Measurements from ENCODE around the gene ARHGAP15. TPM values are rescaled to one million over a fixed set of nuclear protein-coding genes. Genes with fewer than 3 reads are reported as not detected.

The ARHGAP15 gene
- total and polyA plus RNA-seq, 10 donors: 55.8 to 219 (median 130) TPM

DNA sequence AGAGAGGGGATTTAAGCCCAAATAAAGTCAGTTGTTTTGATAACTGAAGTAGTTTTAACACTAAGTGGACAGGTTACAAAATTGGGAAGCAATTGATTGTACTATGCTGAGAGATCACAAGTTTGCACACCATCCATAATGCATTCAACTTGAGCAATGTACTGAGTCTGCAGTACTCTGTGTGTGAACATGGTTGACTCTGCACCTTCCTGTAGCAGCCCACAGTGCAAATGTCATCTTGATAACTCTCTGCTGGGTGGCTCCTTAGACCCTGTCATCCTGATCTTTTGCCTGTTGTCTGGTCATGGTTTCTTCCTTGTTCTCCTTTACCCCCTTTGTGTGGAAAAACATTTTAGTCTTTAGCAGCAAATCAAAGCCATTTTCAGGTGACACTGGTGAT lies 168.0 kb downstream of the ARHGAP15 start:
- H3K27ac ChIP-seq: no peak overlapping the region
- peaks cover 0 to 7% (median 0%) of the 10 kb centered on the region in 6 donors for H3K4me1 ChIP-seq
- no peak for DNase-seq
- H3K9me3 ChIP-seq: no peaks in the 10 kb centered on the region
- no peaks in the 10 kb centered on the region for H3K27me3 ChIP-seq (replicated peaks in 1 of 7)
- intact Hi-C loops (cut with DNase I; ENCODE audit: low total_unique reads): no loop called here
- no peak overlapping the region for H3K4me3 ChIP-seq
- H3K36me3 ChIP-seq: peaks cover 0 to 5% (median 0%) of the 10 kb centered on the region in 6 donors
- TF ChIP-seq POLR2A (IDR thresholded peaks at IDR 0.05) (no peak), POLR2AphosphoS5 (IDR thresholded peaks at IDR 0.05) (no peak)
- TF ChIP-seq, protein P1, sequence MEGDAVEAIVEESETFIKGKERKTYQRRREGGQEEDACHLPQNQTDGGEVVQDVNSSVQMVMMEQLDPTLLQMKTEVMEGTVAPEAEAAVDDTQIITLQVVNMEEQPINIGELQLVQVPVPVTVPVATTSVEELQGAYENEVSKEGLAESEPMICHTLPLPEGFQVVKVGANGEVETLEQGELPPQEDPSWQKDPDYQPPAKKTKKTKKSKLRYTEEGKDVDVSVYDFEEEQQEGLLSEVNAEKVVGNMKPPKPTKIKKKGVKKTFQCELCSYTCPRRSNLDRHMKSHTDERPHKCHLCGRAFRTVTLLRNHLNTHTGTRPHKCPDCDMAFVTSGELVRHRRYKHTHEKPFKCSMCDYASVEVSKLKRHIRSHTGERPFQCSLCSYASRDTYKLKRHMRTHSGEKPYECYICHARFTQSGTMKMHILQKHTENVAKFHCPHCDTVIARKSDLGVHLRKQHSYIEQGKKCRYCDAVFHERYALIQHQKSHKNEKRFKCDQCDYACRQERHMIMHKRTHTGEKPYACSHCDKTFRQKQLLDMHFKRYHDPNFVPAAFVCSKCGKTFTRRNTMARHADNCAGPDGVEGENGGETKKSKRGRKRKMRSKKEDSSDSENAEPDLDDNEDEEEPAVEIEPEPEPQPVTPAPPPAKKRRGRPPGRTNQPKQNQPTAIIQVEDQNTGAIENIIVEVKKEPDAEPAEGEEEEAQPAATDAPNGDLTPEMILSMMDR (IDR thresholded peaks at IDR 0.05 in 8 of 11, conservative IDR thresholded peaks at IDR 0.05 in 3 of 11): no peak

DNA sequence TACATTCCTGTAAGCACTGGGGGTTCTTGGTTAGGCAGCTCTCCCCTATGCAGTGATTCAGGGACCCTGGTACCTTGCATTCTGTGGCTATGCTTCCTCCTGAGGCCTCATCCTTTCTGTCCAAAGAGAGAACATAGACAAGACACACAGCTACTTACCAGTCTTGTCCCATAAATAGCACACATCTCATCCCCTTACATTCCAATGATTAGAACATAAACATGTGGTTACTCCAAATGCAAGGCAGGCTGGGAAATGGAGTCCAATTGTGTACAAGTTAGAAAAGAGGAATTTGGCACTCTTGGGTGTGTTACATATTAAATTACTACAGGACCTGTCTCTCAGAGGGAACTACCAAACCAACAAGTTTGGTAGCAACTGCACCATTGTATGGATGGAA lies 171.3 kb downstream of the ARHGAP15 start:
- Histone ChIP-seq H3K9me3 (peaks cover 0 to 5% (median 0%) of the 10 kb centered on the region in 8 donors), H3K27me3 (replicated peaks in 1 of 7) (no peaks in the 10 kb centered on the region), H3K27ac (no peak overlapping the region), H3K4me1 (peaks cover 0 to 7% (median 0%) of the 10 kb centered on the region in 6 donors), H3K36me3 (peaks cover 0 to 5% (median 0%) of the 10 kb centered on the region in 6 donors), H3K4me3 (no peak overlapping the region)
- TF ChIP-seq, protein P1 (IDR thresholded peaks at IDR 0.05 in 8 of 11, conservative IDR thresholded peaks at IDR 0.05 in 3 of 11): no peak
- TF ChIP-seq POLR2A (IDR thresholded peaks at IDR 0.05) (no peak), POLR2AphosphoS5 (IDR thresholded peaks at IDR 0.05) (no peak)
- DNase-seq: no peak
- intact Hi-C loops (cut with DNase I; ENCODE audit: low total_unique reads): no loop called here

DNA sequence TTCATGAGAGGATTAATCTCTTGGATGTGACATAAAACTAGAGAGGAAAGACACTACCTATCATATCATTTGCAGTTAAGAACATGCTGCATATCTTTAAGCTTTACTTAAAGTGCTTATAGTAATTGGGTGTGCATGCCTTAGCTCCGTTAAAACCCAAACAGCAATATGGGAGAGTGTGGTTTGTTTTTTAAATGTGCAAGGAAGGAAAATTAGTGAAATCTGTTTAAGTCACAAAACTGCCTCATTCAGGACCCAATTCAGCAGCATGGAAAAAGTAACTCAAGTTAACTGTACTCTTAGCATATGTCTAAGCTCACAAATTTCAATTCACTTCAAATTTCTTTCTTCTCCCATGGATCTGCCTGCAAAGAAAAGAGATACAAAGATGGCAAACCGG lies 182.2 kb downstream of the ARHGAP15 start:
- Histone ChIP-seq H3K9me3 (no peaks in the 10 kb centered on the region), H3K27me3 (replicated peaks in 1 of 7) (no peaks in the 10 kb centered on the region), H3K4me1 (no peaks in the 10 kb centered on the region), H3K36me3 (no peaks in the 10 kb centered on the region), H3K27ac (no peak overlapping the region), H3K4me3 (no peak overlapping the region)
- WGBS, 5 donors: 88 to 92% (median 89%) methylated on average over 2 of the region's 2 CpGs
- TF ChIP-seq POLR2A (IDR thresholded peaks at IDR 0.05) (no peak), POLR2AphosphoS5 (IDR thresholded peaks at IDR 0.05) (no peak)
- TF ChIP-seq, protein P1 (IDR thresholded peaks at IDR 0.05 in 8 of 11, conservative IDR thresholded peaks at IDR 0.05 in 3 of 11): no peak
- intact Hi-C loops (cut with DNase I; ENCODE audit: low total_unique reads): no loop called here
- no peak for DNase-seq

DNA sequence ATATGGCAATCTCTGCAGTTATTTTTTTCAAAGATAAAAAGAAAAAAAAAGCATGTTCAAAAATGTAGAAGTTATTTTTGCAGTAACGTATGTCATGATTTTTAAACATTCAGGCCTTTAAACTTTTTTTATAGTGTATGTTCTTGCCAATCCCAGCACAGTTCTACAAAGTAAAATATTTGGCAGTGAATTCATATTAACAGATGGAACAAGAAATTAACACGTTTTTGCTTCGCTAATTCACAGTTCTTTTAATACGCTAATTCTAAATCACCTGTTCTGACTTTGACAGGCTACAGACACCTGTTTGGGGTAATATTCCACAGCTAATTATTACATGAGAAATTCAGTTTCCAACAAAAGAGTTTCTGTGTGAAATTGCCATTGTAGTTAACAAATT lies 183.2 kb downstream of the ARHGAP15 start:
- H3K4me3 ChIP-seq: no peak overlapping the region

More for the DNA sequence above, 183.2 kb downstream of the ARHGAP15 start:
- DNase-seq: no peak
- peaks cover 0 to 2% (median 0%) of the 10 kb centered on the region in 6 donors for H3K36me3 ChIP-seq
- H3K4me1 ChIP-seq: no peaks in the 10 kb centered on the region
- TF ChIP-seq POLR2A (IDR thresholded peaks at IDR 0.05): no peak
- TF ChIP-seq, protein P1 (IDR thresholded peaks at IDR 0.05 in 8 of 11, conservative IDR thresholded peaks at IDR 0.05 in 3 of 11): no peak
- no peak for TF ChIP-seq POLR2AphosphoS5 (IDR thresholded peaks at IDR 0.05)
- 95 to 96% (median 96%) methylated on average over 4 of the region's 4 CpGs for WGBS, 5 donors
- intact Hi-C loops (cut with DNase I; ENCODE audit: low total_unique reads): no loop called here
- no peaks in the 10 kb centered on the region for H3K9me3 ChIP-seq
- H3K27me3 ChIP-seq (replicated peaks in 1 of 7): no peaks in the 10 kb centered on the region
- H3K27ac ChIP-seq: no peak overlapping the region

Data from spleen (tissue), 11 donors.